ENCODE measurements around the gene TPCN2.

DNA sequence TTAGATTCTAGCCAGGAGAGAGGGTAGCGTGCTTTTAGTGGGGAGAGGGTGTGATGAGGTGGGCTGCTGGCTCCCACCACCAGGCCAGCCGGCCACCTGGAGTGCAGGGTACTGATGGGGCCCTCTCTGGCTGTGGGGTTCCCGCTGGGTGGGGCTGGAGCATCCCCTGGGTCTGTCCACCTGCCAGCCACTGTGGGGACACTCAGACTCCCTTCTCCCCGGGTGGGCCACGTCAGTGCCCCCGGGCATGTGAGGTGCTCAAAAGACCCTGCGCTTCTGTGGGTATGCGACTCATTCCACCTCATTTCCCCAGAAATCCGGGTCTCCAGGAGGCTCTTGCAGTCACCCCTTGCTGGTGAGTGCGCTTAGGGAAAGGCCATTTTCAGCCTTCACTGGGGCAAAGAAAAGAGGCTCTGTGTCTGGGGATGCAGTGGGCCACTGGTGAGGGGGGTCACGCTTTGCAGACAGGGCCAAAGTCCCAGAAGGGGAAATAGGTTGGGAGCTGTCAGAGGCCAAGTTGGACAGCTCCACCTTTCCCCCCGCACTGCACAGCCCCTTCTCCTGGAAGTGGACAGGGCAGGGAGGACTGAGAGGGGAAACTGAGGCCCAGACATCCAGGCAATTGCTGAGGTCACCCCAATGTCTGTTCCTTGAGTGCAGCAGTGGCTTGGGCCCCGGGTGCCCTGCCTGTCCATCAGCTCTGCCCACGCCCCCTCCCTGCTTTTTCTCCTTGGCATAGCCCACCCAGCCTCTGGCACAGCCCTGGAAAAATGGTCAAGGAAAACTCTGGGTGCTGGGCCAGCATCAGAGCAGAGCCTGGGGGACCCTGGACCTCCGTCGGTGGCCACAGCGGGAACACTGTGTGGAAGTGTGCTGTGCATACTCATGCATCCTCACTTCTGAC is 53.3 kb downstream of the TPCN2 start:
- TF ChIP-seq, protein P1, sequence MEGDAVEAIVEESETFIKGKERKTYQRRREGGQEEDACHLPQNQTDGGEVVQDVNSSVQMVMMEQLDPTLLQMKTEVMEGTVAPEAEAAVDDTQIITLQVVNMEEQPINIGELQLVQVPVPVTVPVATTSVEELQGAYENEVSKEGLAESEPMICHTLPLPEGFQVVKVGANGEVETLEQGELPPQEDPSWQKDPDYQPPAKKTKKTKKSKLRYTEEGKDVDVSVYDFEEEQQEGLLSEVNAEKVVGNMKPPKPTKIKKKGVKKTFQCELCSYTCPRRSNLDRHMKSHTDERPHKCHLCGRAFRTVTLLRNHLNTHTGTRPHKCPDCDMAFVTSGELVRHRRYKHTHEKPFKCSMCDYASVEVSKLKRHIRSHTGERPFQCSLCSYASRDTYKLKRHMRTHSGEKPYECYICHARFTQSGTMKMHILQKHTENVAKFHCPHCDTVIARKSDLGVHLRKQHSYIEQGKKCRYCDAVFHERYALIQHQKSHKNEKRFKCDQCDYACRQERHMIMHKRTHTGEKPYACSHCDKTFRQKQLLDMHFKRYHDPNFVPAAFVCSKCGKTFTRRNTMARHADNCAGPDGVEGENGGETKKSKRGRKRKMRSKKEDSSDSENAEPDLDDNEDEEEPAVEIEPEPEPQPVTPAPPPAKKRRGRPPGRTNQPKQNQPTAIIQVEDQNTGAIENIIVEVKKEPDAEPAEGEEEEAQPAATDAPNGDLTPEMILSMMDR (IDR thresholded peaks at IDR 0.05) = no peak
- TF ChIP-seq EP300 (IDR thresholded peaks at IDR 0.05) = no peak
- TF ChIP-seq POLR2A (IDR thresholded peaks at IDR 0.05) = no peak
- no peak for TF ChIP-seq POLR2AphosphoS5 (IDR thresholded peaks at IDR 0.05)
